Left ventricle myocardium inferior (tissue), 1 donor: ENCODE data around the gene RAP1GAP. TPM values are rescaled to one million over a fixed set of nuclear protein-coding genes. Genes with fewer than 3 reads are reported as not detected.

Experiments used
- DNase-seq: peaks from one replicate; pipeline ENCODE4 v3.0.0-alpha.2; 2020
- H3K27ac ChIP-seq: fragments of 200-600 bp; replicated peaks from 2 replicates; pipeline ENCODE4 v1.8.0; 2021
- H3K27me3 ChIP-seq: fragments of 200-600 bp; 2 replicates; pipeline ENCODE4 v1.8.0; 2021; ENCODE audit warnings: low read depth
- H3K36me3 ChIP-seq: fragments of 200-600 bp; 2 replicates; pipeline ENCODE4 v1.8.0; 2021
- H3K4me1 ChIP-seq: fragments of 200-600 bp; 2 replicates; pipeline ENCODE4 v1.8.0; 2021
- H3K4me3 ChIP-seq: fragments of 200-600 bp; 2 replicates; pipeline ENCODE4 v1.8.0; 2021; ENCODE audit warnings: mild to moderate bottlenecking, moderate library complexity
- H3K9me3 ChIP-seq: fragments of 200-600 bp; replicated peaks from 2 replicates; pipeline ENCODE4 v1.8.0; 2021
- intact Hi-C: fragments of 100-400 bp; cut with micrococcal nuclease; formaldehyde crosslinking; loops from one replicate; pipeline ENCODE4 v1.11.0; 2022
- long read RNA-seq: library from polyadenylated mRNA; unstranded; transcript quantifications from one replicate; pipeline ENCODE4 v2.0.0, GENCODE V29; 2021
- total RNA-seq: library from RNA; stranded (reverse); fragmentation: NEBNext Ultra II Directional; extraction: Animal tissue kit (Norgen Biotek cat#: 25700); gene quantifications from one replicate; pipeline ENCODE4 v1.2.1, GENCODE V29; 2021
- TF ChIP-seq, protein P1 (sequence below): fragments of 200-600 bp; IDR thresholded peaks from 2 replicates; pipeline ENCODE4 v1.8.0; 2021; ENCODE audit warnings: antibody characterized with exemption, mild to moderate bottlenecking, borderline replicate concordance
- donor health status: DM: no; HTN: yes; CAD: no; lungs with severe emphysema.

The RAP1GAP gene
- 6.2 TPM for total RNA-seq
- long read RNA-seq, partial matches to known transcripts, result 8 of 28 reads
- long read RNA-seq, other reads (novel, unspliced or antisense), result 15 of 28 reads

DNA sequence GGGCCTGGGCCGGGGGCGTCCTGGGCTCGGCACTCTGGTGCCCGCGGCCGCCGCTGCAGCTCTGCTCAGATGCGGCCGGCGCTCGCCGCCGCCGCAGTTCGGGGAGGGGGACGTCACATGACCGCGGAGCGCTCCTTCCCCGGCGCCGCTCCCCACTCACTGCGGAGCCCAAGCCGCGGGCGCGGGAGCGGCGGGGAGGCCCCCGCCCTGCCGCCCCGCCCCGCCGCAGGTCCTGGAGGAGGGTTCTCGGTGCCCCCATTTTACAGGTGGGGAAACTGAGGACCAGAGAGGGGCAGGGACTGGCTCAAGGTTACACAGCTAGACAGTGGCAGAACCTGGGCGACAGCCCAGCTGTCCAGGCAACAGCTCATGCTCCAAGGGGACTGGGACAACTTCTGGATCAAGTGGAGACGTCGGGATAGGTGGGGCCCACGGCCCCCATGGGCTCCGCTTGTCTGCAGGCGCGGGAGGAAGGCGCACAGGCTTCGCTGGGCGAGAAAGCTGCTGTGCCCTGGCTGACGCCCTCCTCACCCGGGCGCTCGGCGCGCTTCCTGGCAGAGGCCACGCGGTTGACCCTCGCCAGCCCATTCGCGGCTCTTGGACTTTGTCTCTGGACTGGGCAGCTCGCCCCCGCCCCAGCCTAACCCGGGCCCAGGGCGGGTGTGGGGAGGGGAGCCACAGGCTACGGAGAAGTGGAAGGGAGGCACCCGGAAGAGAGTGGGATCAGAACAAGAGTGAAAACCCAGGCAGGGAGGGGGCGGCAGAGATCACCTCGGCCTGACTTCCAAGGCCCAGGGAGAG lies at the start of gene RAP1GAP:
Gene RAP1GAP, minus strand, starts transcription at position 100 of the 801 bp plus-strand sequence. CDS start 49,325 bp downstream, outside the sequence.
- Histone ChIP-seq H3K4me3 (peak within 1 kb of the TSS; percentile 64), H3K4me1 (peaks cover 87% of the 10 kb centered on the region), H3K36me3 (no peaks in the 10 kb centered on the region), H3K9me3 (no peaks in the 10 kb centered on the region), H3K27me3 (peaks cover 56% of the 10 kb centered on the region), H3K27ac (no peak within 1 kb of the TSS)
- DNase-seq, result no peak
- TF ChIP-seq, protein P1, sequence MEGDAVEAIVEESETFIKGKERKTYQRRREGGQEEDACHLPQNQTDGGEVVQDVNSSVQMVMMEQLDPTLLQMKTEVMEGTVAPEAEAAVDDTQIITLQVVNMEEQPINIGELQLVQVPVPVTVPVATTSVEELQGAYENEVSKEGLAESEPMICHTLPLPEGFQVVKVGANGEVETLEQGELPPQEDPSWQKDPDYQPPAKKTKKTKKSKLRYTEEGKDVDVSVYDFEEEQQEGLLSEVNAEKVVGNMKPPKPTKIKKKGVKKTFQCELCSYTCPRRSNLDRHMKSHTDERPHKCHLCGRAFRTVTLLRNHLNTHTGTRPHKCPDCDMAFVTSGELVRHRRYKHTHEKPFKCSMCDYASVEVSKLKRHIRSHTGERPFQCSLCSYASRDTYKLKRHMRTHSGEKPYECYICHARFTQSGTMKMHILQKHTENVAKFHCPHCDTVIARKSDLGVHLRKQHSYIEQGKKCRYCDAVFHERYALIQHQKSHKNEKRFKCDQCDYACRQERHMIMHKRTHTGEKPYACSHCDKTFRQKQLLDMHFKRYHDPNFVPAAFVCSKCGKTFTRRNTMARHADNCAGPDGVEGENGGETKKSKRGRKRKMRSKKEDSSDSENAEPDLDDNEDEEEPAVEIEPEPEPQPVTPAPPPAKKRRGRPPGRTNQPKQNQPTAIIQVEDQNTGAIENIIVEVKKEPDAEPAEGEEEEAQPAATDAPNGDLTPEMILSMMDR, result no peak
- intact Hi-C loops, result no loop called here

DNA sequence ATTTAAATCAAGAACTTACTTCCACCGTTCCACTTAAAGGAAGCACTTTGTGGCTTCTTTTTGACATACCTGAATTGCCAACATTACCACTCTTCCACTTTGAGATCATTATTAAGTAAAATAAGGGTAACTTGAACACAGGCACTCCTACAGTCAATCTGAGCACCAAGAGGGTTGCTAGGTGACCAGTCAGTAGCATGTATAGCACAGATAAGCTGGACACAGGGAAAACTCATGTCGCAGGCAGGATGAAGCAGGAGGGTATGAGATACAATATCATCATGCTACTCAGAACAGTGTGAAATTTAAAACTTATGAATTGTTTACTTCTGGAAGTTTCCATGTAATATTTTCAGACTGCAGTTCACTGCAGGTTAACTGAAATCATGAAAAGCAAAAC lies 47.0 kb upstream of the RAP1GAP start:
- no peak for DNase-seq
- no peaks in the 10 kb centered on the region for H3K27me3 ChIP-seq
- TF ChIP-seq, protein P1, result no peak
- intact Hi-C loops, result no loop called here
- no peak overlapping the region for H3K27ac ChIP-seq
- no peaks in the 10 kb centered on the region for H3K4me1 ChIP-seq
- H3K4me3 ChIP-seq, result no peak overlapping the region
- H3K36me3 ChIP-seq, result peaks cover 96% of the 10 kb centered on the region
- H3K9me3 ChIP-seq, result no peaks in the 10 kb centered on the region

DNA sequence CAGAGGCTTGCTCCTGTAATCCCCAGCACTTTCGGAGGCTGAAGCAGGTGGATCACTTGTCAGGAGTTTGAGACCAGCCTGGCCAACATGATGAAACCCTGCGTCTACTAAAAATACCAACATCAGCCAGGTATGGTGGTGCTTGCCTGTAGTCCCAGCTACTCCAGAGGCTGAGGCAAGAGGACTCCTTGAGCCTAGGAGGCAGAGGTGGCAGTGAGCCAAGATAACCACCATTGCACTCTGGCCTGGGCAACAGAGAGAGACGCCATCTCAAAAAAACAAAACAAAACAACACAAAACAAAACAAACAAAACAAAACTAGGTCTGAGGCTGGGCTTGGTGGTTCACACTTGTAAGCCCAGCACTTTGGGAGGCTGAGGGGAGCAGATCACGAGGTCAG lies 38.7 kb upstream of the RAP1GAP start:
- no peak for DNase-seq
- Histone ChIP-seq H3K27me3 (no peaks in the 10 kb centered on the region), H3K4me3 (no peak overlapping the region), H3K4me1 (peaks cover 11% of the 10 kb centered on the region), H3K27ac (no peak overlapping the region), H3K36me3 (peaks cover 55% of the 10 kb centered on the region), H3K9me3 (no peaks in the 10 kb centered on the region)
- TF ChIP-seq, protein P1, result no peak
- intact Hi-C loops, result no loop called here

DNA sequence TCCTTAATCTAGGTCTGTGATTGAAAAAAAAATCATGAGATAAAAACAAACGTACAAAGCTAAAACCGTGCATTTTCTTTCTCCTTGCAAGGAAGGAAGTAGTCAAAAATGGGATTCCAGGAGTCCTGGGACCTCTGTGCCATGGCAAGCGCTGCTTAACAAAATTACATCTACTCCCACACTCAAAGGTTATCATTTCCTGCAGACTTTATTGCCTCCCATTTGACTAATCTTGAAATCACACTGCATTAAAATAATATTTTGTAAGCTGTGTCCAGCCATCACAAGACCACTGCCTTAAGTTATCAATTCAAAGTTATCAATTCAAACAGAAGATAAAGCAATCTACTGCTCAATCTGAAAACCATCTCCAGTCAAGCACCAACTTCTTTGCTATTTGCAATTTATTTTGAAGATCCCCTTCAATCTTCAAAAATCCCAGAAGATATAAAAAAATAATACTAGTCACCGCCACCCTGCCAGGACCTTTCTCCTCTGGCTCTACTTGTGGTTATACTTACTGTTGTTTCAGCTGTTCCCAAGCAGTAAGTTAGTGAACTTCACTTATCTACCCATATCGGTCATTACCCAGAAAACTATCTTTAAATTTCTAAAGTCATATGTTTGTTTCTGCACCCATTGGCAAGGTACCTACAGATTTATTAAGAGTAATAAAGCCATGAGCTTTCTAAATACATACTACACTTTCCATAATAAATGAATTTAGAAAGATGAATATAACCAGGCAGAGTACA lies 38.1 kb upstream of the RAP1GAP start:
- H3K9me3 ChIP-seq, result no peaks in the 10 kb centered on the region
- DNase-seq, result no peak
- H3K27me3 ChIP-seq, result no peaks in the 10 kb centered on the region
- no peak overlapping the region for H3K27ac ChIP-seq
- TF ChIP-seq, protein P1, result no peak
- peaks cover 11% of the 10 kb centered on the region for H3K4me1 ChIP-seq
- peaks cover 55% of the 10 kb centered on the region for H3K36me3 ChIP-seq
- intact Hi-C loops, result no loop called here
- no peak overlapping the region for H3K4me3 ChIP-seq

DNA sequence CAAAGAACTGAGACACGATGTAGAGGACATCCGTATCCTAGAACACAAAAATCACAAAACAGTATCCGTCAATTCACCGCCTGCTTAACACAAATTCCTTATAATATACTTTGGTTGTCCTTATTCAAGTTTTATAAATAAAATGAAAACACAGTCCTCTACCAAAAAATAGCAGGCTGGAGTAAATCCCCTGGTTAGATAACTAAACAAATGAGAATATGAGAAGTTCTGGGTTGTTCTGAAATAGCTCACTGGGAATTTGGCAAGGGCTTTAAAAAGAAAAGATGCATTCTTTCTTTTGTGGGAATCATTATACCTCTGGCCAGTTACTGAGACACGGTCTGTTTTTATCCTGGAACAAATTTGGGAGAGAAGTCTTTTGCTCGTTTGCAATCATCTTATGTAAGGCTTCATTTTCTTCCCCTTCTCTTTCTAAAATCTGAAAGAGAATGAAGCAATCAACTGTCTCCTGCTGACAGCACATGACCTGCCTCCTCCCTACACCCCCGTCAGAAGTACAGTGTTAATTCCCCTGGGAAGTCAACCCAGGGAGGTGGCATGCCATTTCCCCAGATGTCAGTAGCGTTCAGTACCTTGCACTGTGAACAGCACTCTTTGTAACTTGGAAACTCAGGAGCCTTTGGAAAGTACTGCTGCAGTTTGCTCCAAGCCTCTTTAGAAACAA lies 37.1 kb upstream of the RAP1GAP start:
- TF ChIP-seq, protein P1, result no peak
- H3K27me3 ChIP-seq, result no peaks in the 10 kb centered on the region
- no peak overlapping the region for H3K27ac ChIP-seq
- H3K4me3 ChIP-seq, result no peak overlapping the region
- no peaks in the 10 kb centered on the region for H3K9me3 ChIP-seq
- intact Hi-C loops, result no loop called here
- H3K36me3 ChIP-seq, result peaks cover 55% of the 10 kb centered on the region
- peaks cover 11% of the 10 kb centered on the region for H3K4me1 ChIP-seq
- DNase-seq, result no peak
